OCI-LY1 (cell line): ENCODE data around the gene H1-8.

ENCODE experiments used
- H2AFZ ChIP-seq: fragments of 200-600 bp; sonication (generic), shearing (Covaris generic); 2 replicates; pipeline ENCODE4 v1.6.0; 2014; ENCODE audit warnings: antibody characterized with exemption, mild to moderate bottlenecking, low read length
- H3F3A ChIP-seq: fragments of 200-600 bp; sonication (generic), shearing (Covaris generic); 2 replicates; pipeline ENCODE4 v1.6.0; 2014; ENCODE audit warnings: mild to moderate bottlenecking, antibody characterized with exemption, low read length, moderate library complexity; ENCODE audit not compliant: insufficient read depth
- H3K27ac ChIP-seq: fragments of 200-600 bp; sonication (generic); 2 replicates; pipeline ENCODE4 v1.5.1; 2014; ENCODE audit warnings: low read length, mixed run types, mild to moderate bottlenecking, low read depth; ENCODE audit not compliant: poor library complexity, severe bottlenecking
- H3K27me3 ChIP-seq: fragments of 200-600 bp; sonication (generic); 2 replicates; pipeline ENCODE4 v1.6.0; 2014; ENCODE audit warnings: antibody characterized with exemption, mild to moderate bottlenecking, low read length, moderate library complexity; ENCODE audit not compliant: insufficient read depth
- H3K36me3 ChIP-seq: fragments of 200-600 bp; sonication (generic); 2 replicates; pipeline ENCODE4 v1.6.1; 2014; ENCODE audit warnings: mild to moderate bottlenecking, antibody characterized with exemption, low read length, moderate library complexity, mixed read lengths; ENCODE audit not compliant: insufficient read depth
- H3K4me1 ChIP-seq: fragments of 200-600 bp; sonication (generic); 2 replicates; pipeline ENCODE4 v1.5.1; 2014; ENCODE audit warnings: mild to moderate bottlenecking, low read length, moderate library complexity; ENCODE audit not compliant: insufficient read depth, severe bottlenecking
- H3K4me2 ChIP-seq: fragments of 200-600 bp; sonication (generic), shearing (Covaris generic); 2 replicates; pipeline ENCODE4 v1.6.1; 2014; ENCODE audit warnings: low read length
- H3K4me3 ChIP-seq: fragments of 200-600 bp; sonication (generic); 2 replicates; pipeline ENCODE4 v1.5.1; 2014; ENCODE audit warnings: low read length, low read depth, mild to moderate bottlenecking, mixed read lengths; ENCODE audit not compliant: poor library complexity, severe bottlenecking
- H3K79me2 ChIP-seq: fragments of 200-600 bp; shearing (Covaris generic); 2 replicates; pipeline ENCODE4 v1.6.1; 2016; ENCODE audit warnings: mixed run types, low read length, mixed read lengths; ENCODE audit not compliant: insufficient read depth
- H3K9ac ChIP-seq: fragments of 200-600 bp; sonication (generic), shearing (Covaris generic); 2 replicates; pipeline ENCODE4 v1.6.1; 2014; ENCODE audit warnings: mild to moderate bottlenecking, low read length, mixed read lengths
- H3K9me2 ChIP-seq: fragments of 200-600 bp; sonication (generic), shearing (Covaris generic); 2 replicates; pipeline ENCODE4 v1.6.1; 2014; ENCODE audit warnings: low read depth, mild to moderate bottlenecking, low read length, mixed read lengths
- H3K9me3 ChIP-seq: fragments of 200-600 bp; shearing (Covaris generic); 2 replicates; pipeline ENCODE4 v1.6.1; 2014; ENCODE audit warnings: low read length, mixed read lengths
- H4K20me1 ChIP-seq: fragments of 200-600 bp; sonication (generic), shearing (Covaris generic); 2 replicates; pipeline ENCODE4 v1.6.0; 2016; ENCODE audit warnings: mild to moderate bottlenecking, low read length; ENCODE audit not compliant: insufficient read depth
- EZH2 ChIP-seq: fragments of 200-600 bp; sonication (generic), shearing (Covaris generic); IDR thresholded peaks from 2 replicates; pipeline ENCODE4 v1.8.0; 2017; ENCODE audit warnings: borderline replicate concordance, mixed run types, mild to moderate bottlenecking, antibody characterized with exemption, low read length, moderate library complexity, mixed read lengths
- TF ChIP-seq, protein P1 (sequence below): fragments of 200-600 bp; sonication (generic), shearing (Covaris generic); IDR thresholded peaks from 2 replicates; pipeline ENCODE4 v1.5.1; 2017; ENCODE audit warnings: mild to moderate bottlenecking, antibody characterized with exemption, low read length, moderate library complexity, mixed read lengths

Gene H1-8

DNA sequence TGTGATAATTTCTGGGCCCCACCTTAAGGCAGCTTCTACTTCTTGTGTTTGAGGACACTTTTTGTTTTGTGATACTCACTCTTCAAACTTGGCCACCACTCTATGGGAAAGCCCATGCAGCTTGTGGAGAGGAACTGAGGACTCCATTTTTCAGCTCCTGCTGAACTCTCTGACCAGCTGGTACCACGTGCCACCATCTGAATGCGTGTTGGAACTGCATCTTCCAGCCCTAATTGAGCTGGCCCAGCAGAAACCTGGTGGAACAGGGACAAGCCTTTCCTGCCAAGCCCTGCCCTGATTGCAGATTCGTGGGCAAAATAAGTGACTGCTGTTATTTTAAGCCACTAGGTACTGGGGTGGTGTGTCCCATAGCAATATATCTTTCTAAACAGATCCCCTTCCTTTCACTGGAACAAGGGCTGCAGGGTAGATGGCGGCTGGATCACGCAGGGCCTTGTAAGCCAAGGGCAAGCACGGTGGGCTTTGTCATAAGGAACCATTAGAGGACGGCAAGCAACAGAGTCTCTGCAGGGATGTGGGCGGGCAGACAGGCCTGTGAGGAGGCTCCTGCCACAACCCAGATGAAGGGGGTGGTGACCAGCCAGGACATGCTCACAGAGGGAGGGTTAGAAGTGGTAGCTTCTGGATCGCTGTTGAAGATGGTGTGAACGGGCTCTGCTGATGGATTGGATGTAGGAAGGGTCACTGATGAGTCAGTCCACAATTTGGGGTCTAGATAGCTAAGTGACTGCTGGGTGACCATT, 9.5 kb downstream of the H1-8 start:
- Histone ChIP-seq H3K27me3 (peaks cover 23% of the 10 kb centered on the region), H3K4me2 (no peak overlapping the region), H4K20me1 (no peaks in the 10 kb centered on the region), H3K9me2 (no peaks in the 10 kb centered on the region), H3K79me2 (no peaks in the 10 kb centered on the region), H3K9me3 (no peaks in the 10 kb centered on the region), H3K4me3 (no peak overlapping the region), H3K36me3 (no peaks in the 10 kb centered on the region), H2AFZ (no peak overlapping the region), H3K9ac (no peak overlapping the region), H3K4me1 (no peaks in the 10 kb centered on the region), H3F3A (no peaks in the 10 kb centered on the region), H3K27ac (no peak overlapping the region)
- no peak for TF ChIP-seq EZH2
- TF ChIP-seq, protein P1, sequence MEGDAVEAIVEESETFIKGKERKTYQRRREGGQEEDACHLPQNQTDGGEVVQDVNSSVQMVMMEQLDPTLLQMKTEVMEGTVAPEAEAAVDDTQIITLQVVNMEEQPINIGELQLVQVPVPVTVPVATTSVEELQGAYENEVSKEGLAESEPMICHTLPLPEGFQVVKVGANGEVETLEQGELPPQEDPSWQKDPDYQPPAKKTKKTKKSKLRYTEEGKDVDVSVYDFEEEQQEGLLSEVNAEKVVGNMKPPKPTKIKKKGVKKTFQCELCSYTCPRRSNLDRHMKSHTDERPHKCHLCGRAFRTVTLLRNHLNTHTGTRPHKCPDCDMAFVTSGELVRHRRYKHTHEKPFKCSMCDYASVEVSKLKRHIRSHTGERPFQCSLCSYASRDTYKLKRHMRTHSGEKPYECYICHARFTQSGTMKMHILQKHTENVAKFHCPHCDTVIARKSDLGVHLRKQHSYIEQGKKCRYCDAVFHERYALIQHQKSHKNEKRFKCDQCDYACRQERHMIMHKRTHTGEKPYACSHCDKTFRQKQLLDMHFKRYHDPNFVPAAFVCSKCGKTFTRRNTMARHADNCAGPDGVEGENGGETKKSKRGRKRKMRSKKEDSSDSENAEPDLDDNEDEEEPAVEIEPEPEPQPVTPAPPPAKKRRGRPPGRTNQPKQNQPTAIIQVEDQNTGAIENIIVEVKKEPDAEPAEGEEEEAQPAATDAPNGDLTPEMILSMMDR, result no peak

DNA sequence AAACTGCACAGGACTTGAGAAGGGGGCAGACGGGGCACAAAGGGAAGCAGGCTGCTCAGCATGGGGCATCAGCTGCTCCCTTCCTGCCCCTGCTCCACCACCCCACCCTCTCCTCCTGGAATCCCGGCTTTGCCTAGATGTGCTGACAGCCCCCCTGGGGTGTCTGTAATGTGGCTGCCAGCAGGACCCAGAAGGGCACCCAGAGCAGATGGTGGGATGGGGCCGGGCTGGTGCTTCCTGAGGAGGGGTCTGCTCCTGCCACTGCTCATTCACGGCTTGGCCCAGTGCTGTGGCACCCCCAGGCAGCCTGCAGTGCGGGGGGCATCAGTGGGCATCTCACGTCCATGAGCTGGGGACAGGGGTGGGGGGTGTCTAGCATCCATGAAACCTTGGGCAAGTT, 10.2 kb downstream of the H1-8 start:
- H3K9ac ChIP-seq, result no peak overlapping the region
- no peaks in the 10 kb centered on the region for H3K4me1 ChIP-seq
- H3K79me2 ChIP-seq, result no peaks in the 10 kb centered on the region
- TF ChIP-seq, protein P1, result no peak
- TF ChIP-seq EZH2, result no peak
- H4K20me1 ChIP-seq, result no peaks in the 10 kb centered on the region
- H3F3A ChIP-seq, result no peaks in the 10 kb centered on the region
- H3K27ac ChIP-seq, result no peak overlapping the region
- H3K4me2 ChIP-seq, result no peak overlapping the region
- no peaks in the 10 kb centered on the region for H3K36me3 ChIP-seq
- no peaks in the 10 kb centered on the region for H3K9me2 ChIP-seq
- no peaks in the 10 kb centered on the region for H3K9me3 ChIP-seq
- H3K27me3 ChIP-seq, result peaks cover 28% of the 10 kb centered on the region
- H3K4me3 ChIP-seq, result no peak overlapping the region
- H2AFZ ChIP-seq, result no peak overlapping the region

DNA sequence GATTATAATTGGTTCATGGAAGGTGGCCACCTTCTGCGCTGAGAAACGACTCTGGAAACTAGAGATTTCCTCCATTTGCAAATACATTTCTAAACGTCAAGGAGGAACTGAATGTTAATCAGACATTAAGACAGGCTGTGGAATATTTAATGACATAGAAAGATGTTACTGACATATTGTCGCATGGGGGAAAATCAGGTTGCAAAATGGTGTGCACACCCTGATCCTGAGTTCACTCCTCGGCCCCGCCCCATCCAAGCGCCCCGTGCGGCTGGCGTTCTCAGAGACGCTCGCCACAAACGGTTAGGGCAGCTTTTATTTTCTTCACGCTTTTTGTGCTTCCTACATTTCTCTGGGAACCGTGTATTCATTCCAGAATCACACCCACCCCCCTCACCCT, 10.7 kb downstream of the H1-8 start:
- Histone ChIP-seq H3K27ac (no peak overlapping the region), H3K9me2 (no peaks in the 10 kb centered on the region), H3K79me2 (no peaks in the 10 kb centered on the region), H3F3A (no peaks in the 10 kb centered on the region), H3K27me3 (peaks cover 28% of the 10 kb centered on the region), H3K9me3 (no peaks in the 10 kb centered on the region), H4K20me1 (no peaks in the 10 kb centered on the region), H2AFZ (no peak overlapping the region), H3K9ac (no peak overlapping the region), H3K4me1 (peaks cover 4% of the 10 kb centered on the region), H3K36me3 (no peaks in the 10 kb centered on the region), H3K4me3 (no peak overlapping the region), H3K4me2 (no peak overlapping the region)
- no peak for TF ChIP-seq EZH2
- TF ChIP-seq, protein P1, result no peak
